ENCODE measurements around the gene XPNPEP1.

DNA sequence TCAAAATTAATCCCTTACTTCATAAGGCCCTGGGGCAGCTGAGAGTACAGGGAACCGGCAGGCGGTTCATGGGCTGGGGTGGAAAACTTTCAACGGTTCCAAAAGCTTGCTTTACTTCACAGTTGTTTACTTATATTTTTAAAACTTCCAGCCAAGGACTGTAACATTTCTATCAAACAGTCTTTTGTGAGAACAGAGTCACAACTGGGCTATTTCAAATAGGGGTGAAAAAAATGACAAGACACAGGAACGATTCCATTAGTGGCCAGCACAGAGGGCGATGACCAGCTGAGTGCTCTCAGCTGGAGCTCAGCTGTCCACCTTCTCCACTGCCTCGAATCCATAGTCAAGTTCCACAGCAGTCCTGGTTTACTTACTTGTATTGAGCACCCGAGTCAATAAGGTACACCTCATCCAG, 48.2 kb downstream of the XPNPEP1 start:
- no peak for TF ChIP-seq ZNF274 (IDR thresholded peaks at IDR 0.05; ENCODE audit: low read depth, low read length)
- TF ChIP-seq YY1 (IDR thresholded peaks at IDR 0.05; ENCODE audit: insufficient read depth, insufficient read length): no peak
- no peak for TF ChIP-seq SUZ12 (IDR thresholded peaks at IDR 0.05; ENCODE audit: extremely low read depth, insufficient read depth, insufficient read length)
